ENCODE measurements around the gene GFI1. TPM values are rescaled to one million over a fixed set of nuclear protein-coding genes. Genes with fewer than 3 reads are reported as not detected.

Gene GFI1
- total and polyA plus RNA-seq, 2 experiments from 2014 or later = not detected

DNA sequence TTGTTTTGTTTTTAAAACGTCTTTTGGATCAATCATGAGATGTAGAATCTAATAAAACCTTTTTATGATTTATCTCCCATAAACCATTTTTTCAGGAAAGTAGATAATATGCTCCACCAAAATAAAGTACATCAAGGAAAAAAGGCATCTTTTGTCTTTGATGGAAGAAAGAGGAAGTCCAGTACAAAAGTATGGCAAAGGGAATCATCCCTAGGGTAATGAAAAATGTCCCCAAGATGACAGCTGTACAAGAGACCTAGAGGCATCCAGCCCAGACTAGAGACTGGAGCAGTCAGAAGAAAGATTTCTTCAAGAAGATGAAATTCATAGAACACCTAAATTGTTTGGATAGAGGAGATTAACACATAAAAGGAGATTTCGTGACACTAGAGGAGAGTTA lies 32.3 kb upstream of the GFI1 start:
- Histone ChIP-seq H3K4me3 (no peak overlapping the region), H3K4me1 (ENCODE audit: insufficient read depth) (no peaks in the 10 kb centered on the region), H3F3A (ENCODE audit: insufficient read depth) (no peaks in the 10 kb centered on the region), H4K20me1 (ENCODE audit: insufficient read depth) (no peaks in the 10 kb centered on the region), H3K4me2 (ENCODE audit: unreplicated experiment) (no peak overlapping the region), H3K27me3 (replicated peaks; ENCODE audit: insufficient read depth) (no peaks in the 10 kb centered on the region), H3K27ac (no peak overlapping the region), H3K9ac (no peak overlapping the region), H3K36me3 (ENCODE audit: low read depth) (no peaks in the 10 kb centered on the region), H3K79me2 (ENCODE audit: insufficient read depth) (no peaks in the 10 kb centered on the region), H3K9me2 (ENCODE audit: insufficient read depth) (no peaks in the 10 kb centered on the region; the same call in 1 of the 2 replicates), H3K9me3 (ENCODE audit: low read depth) (no peaks in the 10 kb centered on the region), H2AFZ (no peak overlapping the region)
- 54 to 60% methylated on average over 2 of the region's 2 CpGs for WGBS, 2 experiments (ENCODE audit: low coverage in 1 of 2, low lambda C conversion rate in 2 of 2, missing lambda C conversion rate in 2 of 2)
- TF ChIP-seq EZH2phosphoT487 (IDR thresholded peaks at IDR 0.05; ENCODE audit: insufficient read depth, low read depth) (no peak), EZH2 (IDR thresholded peaks at IDR 0.05; ENCODE audit: insufficient read depth, poor library complexity, severe bottlenecking) (no peak)
- no peak for DNase-seq
- in situ Hi-C loops (cut with MboI) = no loop called here

DNA sequence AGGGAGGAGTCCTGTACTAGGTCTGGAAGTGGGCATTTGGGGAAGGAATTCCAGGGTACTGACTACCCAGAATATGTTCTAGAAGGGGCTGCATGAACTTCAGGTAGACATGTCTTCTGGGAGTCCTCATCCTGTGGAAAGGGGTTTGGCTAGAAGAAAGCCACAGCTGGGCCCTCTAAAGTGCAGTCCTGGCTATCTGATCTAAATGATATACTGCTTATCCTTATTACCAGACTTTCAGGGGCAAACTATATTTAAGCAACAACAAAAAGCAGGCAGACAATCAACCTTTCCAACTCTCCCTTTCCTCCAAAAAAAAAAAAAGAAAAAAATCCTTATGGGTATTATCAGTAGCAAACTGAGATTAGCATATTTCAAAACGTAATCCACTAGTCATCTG lies 29.8 kb upstream of the GFI1 start:
- no peak overlapping the region for H3K27ac ChIP-seq
- no peak for TF ChIP-seq EZH2 (IDR thresholded peaks at IDR 0.05; ENCODE audit: insufficient read depth, poor library complexity, severe bottlenecking)
- TF ChIP-seq EZH2phosphoT487 (IDR thresholded peaks at IDR 0.05; ENCODE audit: insufficient read depth, low read depth) = no peak
- no peaks in the 10 kb centered on the region for H3K27me3 ChIP-seq (replicated peaks; ENCODE audit: insufficient read depth)
- in situ Hi-C loops (cut with MboI) = no loop called here
- H3K4me3 ChIP-seq = no peak overlapping the region
- H3K4me1 ChIP-seq (ENCODE audit: insufficient read depth) = no peaks in the 10 kb centered on the region
- H3K9ac ChIP-seq = no peak overlapping the region
- no peaks in the 10 kb centered on the region; the same call in 1 of the 2 replicates for H3K9me2 ChIP-seq (ENCODE audit: insufficient read depth)
- no peaks in the 10 kb centered on the region for H3F3A ChIP-seq (ENCODE audit: insufficient read depth)
- no peaks in the 10 kb centered on the region for H3K36me3 ChIP-seq (ENCODE audit: low read depth)
- H3K9me3 ChIP-seq (ENCODE audit: low read depth) = no peaks in the 10 kb centered on the region
- no peaks in the 10 kb centered on the region for H4K20me1 ChIP-seq (ENCODE audit: insufficient read depth)
- DNase-seq = no peak
- WGBS, 2 experiments (ENCODE audit: low coverage in 1 of 2, low lambda C conversion rate in 2 of 2, missing lambda C conversion rate in 2 of 2) = 82 to 93% methylated on average over 1 of the region's 1 CpG
- H3K79me2 ChIP-seq (ENCODE audit: insufficient read depth) = no peaks in the 10 kb centered on the region
- no peak overlapping the region for H2AFZ ChIP-seq
- no peak overlapping the region for H3K4me2 ChIP-seq (ENCODE audit: unreplicated experiment)

DNA sequence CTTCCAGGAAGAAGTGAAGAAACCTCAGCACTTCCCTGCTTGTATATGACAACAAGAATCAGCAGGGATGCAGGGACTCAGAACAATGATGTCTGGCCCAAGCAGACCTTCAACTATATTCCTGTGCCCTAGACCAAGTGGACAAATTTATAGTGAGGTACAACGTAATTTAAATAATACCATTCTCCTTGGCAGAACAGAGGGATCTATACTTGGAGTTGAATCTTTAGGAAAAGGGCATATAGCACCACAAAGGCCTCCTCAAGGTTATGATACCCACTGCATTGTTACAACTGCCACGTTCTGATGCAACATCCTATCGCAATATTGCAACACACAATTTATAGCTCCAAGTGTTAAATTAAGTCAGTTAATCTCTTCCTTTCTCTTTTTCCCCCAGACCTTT lies 29.1 kb upstream of the GFI1 start:
- Histone ChIP-seq H3K36me3 (ENCODE audit: low read depth) (no peaks in the 10 kb centered on the region), H3K79me2 (ENCODE audit: insufficient read depth) (no peaks in the 10 kb centered on the region), H2AFZ (no peak overlapping the region), H3K27ac (no peak overlapping the region), H3K4me3 (no peak overlapping the region), H3K9me3 (ENCODE audit: low read depth) (no peaks in the 10 kb centered on the region), H4K20me1 (ENCODE audit: insufficient read depth) (no peaks in the 10 kb centered on the region), H3K9me2 (ENCODE audit: insufficient read depth) (no peaks in the 10 kb centered on the region; the same call in 1 of the 2 replicates), H3K9ac (no peak overlapping the region), H3K4me2 (ENCODE audit: unreplicated experiment) (no peak overlapping the region), H3K27me3 (replicated peaks; ENCODE audit: insufficient read depth) (no peaks in the 10 kb centered on the region), H3F3A (ENCODE audit: insufficient read depth) (no peaks in the 10 kb centered on the region), H3K4me1 (ENCODE audit: insufficient read depth) (no peaks in the 10 kb centered on the region)
- no peak for DNase-seq
- no peak for TF ChIP-seq EZH2phosphoT487 (IDR thresholded peaks at IDR 0.05; ENCODE audit: insufficient read depth, low read depth)
- no peak for TF ChIP-seq EZH2 (IDR thresholded peaks at IDR 0.05; ENCODE audit: insufficient read depth, poor library complexity, severe bottlenecking)
- WGBS, 2 experiments (ENCODE audit: low coverage in 1 of 2, low lambda C conversion rate in 2 of 2, missing lambda C conversion rate in 2 of 2) = 57 to 61% methylated on average over 3 of the region's 3 CpGs
- in situ Hi-C loops (cut with MboI) = no loop called here

DNA sequence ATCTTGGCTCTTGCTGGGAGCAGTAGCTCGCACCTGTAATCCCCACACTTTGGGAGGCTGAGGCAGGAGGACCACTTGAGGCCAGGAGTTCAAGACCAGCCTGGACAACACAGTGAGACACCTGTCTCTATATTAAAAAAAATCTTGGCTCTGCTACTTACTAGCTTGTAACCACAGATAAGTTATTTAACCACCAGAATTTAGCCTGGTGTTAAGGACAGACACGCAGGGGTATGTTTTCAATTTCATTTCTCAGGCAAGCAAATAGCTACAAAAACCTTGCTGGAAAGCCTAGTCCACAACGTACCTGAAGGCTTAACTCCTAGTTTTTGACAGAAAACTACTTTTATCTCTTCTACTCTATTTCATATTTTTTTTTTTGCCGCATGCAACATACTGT lies 24.8 kb upstream of the GFI1 start:
- Histone ChIP-seq H3K27ac (no peak overlapping the region), H4K20me1 (ENCODE audit: insufficient read depth) (no peaks in the 10 kb centered on the region), H3F3A (ENCODE audit: insufficient read depth) (no peaks in the 10 kb centered on the region), H3K36me3 (ENCODE audit: low read depth) (no peaks in the 10 kb centered on the region; the same call in 1 of the 2 replicates), H3K4me2 (ENCODE audit: unreplicated experiment) (no peak overlapping the region), H3K9ac (no peak overlapping the region), H2AFZ (no peak overlapping the region), H3K79me2 (ENCODE audit: insufficient read depth) (no peaks in the 10 kb centered on the region), H3K4me3 (no peak overlapping the region), H3K9me3 (ENCODE audit: low read depth) (no peaks in the 10 kb centered on the region), H3K9me2 (ENCODE audit: insufficient read depth) (no peaks in the 10 kb centered on the region), H3K27me3 (replicated peaks; ENCODE audit: insufficient read depth) (no peaks in the 10 kb centered on the region), H3K4me1 (ENCODE audit: insufficient read depth) (no peaks in the 10 kb centered on the region)
- TF ChIP-seq EZH2phosphoT487 (IDR thresholded peaks at IDR 0.05; ENCODE audit: insufficient read depth, low read depth) = no peak
- no peak for TF ChIP-seq EZH2 (IDR thresholded peaks at IDR 0.05; ENCODE audit: insufficient read depth, poor library complexity, severe bottlenecking)
- in situ Hi-C loops (cut with MboI) = no loop called here
- 93 to 98% methylated on average over 4 of the region's 4 CpGs for WGBS, 2 experiments (ENCODE audit: low coverage in 1 of 2, low lambda C conversion rate in 2 of 2, missing lambda C conversion rate in 2 of 2)
- no peak for DNase-seq

DNA sequence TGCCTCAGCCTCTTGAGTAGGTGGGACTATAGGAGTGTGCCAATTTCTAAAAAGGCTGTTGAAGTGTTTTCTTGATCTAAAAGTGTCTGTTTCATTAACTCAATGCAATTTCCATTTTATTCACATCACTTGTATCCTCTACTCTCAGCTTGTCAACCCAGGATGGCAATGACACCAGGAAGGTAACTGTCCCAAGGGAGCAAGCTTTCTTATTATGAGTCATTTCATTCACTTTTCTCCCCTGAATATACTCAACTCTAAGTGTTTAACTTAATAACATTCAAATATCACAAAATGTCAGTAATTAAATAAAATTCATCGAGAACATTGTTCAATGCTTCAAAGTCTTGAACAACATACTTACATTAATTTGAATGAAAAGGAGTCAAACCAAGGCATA lies 22.9 kb upstream of the GFI1 start:
- no peak overlapping the region for H3K27ac ChIP-seq
- H3K4me2 ChIP-seq (ENCODE audit: unreplicated experiment) = no peak overlapping the region
- no peak overlapping the region for H3K9ac ChIP-seq
- no peaks in the 10 kb centered on the region; the same call in 1 of the 2 replicates for H3K36me3 ChIP-seq (ENCODE audit: low read depth)
- no peaks in the 10 kb centered on the region for H3K9me3 ChIP-seq (ENCODE audit: low read depth)
- no peak overlapping the region for H3K4me3 ChIP-seq
- H3K27me3 ChIP-seq (replicated peaks; ENCODE audit: insufficient read depth) = no peaks in the 10 kb centered on the region
- 98 to 100% methylated on average over 1 of the region's 1 CpG for WGBS, 2 experiments (ENCODE audit: low coverage in 1 of 2, low lambda C conversion rate in 2 of 2, missing lambda C conversion rate in 2 of 2)
- TF ChIP-seq EZH2 (IDR thresholded peaks at IDR 0.05; ENCODE audit: insufficient read depth, poor library complexity, severe bottlenecking) = no peak
- TF ChIP-seq EZH2phosphoT487 (IDR thresholded peaks at IDR 0.05; ENCODE audit: insufficient read depth, low read depth) = no peak
- no peaks in the 10 kb centered on the region for H4K20me1 ChIP-seq (ENCODE audit: insufficient read depth)
- H3K4me1 ChIP-seq (ENCODE audit: insufficient read depth) = no peaks in the 10 kb centered on the region
- DNase-seq = no peak
- H3F3A ChIP-seq (ENCODE audit: insufficient read depth) = no peaks in the 10 kb centered on the region; the same call in 1 of the 2 replicates
- no peak overlapping the region for H2AFZ ChIP-seq
- in situ Hi-C loops (cut with MboI) = no loop called here
- no peaks in the 10 kb centered on the region for H3K79me2 ChIP-seq (ENCODE audit: insufficient read depth)
- H3K9me2 ChIP-seq (ENCODE audit: insufficient read depth) = no peaks in the 10 kb centered on the region

Data from GM23248 (cell line).